G401.6 (cell line): ENCODE measurements around the gene CCDC196.
A peak's percentile ranks its signal among the peaks of the same experiment; 100 is the strongest.

Experiments used
- FAIRE-seq: peaks from 2 replicates; lab custom pipeline; 2012; peaks lifted over from hg19 to GRCh38; lab: Jason Lieb, UNC

The CCDC196 gene

GRCh38 chr14:66485910-66486421 is at the start of gene CCDC196:
CCDC196 (plus strand) TSS chr14:66486371; CDS start chr14:66486503, 132 bp downstream.
- no peak for FAIRE-seq

DNA sequence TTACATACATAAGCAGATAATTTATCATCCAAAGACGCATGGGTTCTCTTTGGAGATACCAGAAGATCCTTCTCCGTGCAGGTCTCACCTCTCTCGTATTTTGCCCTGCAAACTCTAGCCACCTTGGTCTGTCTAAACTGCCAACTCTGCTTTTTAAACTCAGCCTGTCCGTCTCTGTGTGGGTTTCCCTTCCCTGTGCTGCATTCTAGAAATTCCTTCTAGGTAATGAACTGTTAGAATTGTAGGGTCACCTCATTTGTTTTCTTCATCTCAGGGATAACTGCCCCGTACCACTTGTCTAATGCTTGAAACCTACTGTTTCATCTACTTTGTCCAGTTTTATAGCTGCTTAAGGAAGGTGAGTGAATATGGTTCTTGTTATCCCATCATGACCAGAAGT is 45.4 kb upstream of the CCDC196 start:
- FAIRE-seq, result no peak

DNA sequence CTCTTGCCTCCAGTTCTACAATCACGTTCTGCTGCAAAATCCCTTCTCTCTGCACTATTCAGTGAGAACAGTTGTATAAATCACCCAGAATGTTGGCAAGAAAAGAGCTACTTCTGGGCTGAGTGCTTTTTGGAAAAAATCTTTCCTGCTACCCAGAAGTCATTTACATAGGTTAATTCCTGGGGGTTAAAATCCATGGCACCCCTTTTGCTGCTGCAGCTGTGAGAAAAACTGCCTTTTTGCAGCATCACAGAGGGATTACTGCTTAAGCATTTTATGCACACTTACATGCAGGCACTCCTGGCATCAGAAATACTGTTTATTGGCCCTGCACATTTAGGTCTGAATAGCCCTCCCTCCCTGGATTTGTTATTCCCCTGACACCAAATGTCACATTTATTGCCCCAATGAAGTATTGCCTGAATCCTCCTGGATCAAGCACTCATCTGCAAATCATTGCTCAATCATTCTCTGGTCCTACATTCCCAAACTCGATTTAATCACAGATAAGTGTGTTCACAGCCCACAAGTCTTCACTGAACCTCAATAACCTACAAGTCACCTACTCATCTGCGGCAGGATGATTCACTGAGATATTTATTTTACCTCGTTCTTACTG is 43.1 kb upstream of the CCDC196 start:
- FAIRE-seq, result no peak

DNA sequence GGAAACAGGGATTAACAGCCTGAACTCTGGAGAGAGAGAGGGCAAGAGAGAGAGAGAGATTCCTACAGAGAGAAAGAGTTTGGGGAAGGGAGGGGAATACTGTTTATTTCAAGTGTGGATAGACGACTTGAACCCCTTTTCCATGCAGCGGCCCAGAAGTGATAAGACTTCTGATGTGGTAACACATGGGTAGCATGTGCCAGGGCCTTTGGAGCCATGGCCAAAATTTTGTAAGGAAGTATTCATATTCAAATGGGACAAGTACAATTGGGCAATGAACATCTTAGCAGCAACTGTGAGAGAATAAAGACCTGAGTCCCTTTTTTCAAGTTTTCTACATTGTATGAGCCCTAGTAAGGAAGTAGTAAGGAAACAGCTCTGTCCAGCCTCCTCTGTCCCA is 42.4 kb upstream of the CCDC196 start:
- no peak for FAIRE-seq

- FAIRE-seq, result no peak
Observed at GRCh38 chr14:66444271-66444927, 41.8 kb upstream of the CCDC196 start.

DNA sequence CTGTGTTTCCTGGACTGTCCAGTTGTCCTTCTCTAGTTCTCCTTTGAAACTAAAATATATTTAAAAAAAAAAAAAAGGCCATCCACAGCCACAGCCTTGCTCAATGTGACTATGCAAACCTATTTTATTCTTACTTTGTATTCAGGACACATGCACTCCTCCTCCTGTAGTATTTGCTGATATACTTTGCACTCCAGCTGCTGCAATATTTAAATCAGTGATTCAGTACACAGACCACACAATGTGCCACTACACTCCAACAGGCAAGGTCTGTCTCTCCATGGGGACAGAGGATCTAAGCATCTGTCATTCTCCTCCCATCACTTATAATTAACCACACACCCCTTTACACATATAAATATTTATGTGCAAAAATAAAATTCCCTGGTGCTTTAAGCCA is 40.2 kb upstream of the CCDC196 start:
- FAIRE-seq, result no peak

DNA sequence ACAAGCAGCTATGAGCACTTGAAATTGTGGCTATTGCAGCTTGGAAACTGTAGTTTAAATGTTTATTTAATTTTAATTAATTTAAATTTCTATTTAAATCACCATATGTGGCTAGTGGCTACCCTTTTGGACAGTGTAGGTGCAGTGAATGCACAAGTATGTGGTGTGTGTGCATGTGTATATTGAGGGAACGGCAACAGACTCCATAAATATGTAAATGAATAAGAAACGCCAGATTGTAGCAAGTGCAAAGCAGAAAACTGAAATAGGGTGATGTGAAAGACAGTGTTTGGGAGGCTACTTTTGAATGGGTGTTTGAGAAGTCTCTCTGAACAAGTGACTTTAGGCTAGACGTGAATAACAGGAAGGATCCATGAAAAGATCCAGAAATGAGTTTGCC is 32.7 kb upstream of the CCDC196 start:
- FAIRE-seq, result no peak

DNA sequence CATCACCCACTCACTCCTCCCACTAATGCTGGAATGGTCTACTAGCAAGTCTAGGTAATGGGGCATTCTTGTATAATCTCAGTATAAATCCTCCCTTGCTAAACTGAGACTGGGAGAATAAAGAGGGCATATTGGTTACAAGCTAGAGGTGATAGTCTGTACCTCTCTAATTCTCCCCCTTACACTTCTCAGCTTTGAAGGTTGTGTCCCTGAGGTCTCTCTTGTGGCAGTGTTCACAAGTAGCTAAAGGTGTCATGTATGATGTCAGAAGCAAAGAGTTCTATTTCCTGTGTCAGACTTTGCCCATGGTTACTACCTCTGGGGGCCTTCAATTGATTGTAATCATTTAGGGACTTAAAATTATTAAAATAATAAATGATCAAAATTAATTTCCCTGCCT is 26.6 kb upstream of the CCDC196 start:
- FAIRE-seq, result no peak

DNA sequence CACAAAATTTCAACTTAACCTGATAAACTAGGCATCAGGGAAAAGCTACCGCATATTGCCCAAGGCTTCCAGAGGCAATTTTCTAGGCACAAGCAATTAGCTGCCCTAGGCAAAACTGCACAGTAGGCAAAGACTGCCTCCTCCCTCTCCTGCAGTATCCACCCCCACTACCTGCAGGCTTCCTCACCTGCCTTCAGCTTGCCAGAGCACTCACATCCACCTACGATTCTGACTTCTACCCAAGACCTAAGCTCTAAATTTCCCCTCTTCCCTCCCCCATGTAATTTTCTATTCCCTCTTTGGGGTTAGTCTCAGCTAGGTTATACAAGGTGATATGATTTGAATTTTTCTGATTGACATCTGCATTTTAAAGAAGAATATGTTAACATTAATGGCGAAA is 21.9 kb upstream of the CCDC196 start:
- FAIRE-seq, result no peak

- no peak for FAIRE-seq
Observed at GRCh38 chr14:66468778-66469367, 17.3 kb upstream of the CCDC196 start.

DNA sequence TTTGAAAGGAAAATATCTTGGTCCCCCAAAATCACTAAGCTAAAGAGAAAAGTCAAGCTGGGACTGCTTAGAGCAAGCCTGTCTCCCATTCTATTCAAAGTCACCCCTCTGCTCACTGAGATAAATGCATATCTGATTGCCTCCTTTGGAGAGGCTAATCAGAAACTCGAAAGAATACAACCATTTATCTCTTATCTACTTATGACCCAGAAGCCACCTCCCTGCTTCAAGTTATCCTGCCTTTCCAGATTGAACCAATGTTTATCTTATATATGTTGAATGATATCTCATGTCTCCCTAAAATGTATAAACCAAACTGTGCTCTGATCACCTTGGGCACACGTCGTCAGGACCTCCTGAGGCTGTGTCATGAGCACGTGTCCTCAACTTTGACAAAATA is 14.6 kb upstream of the CCDC196 start:
- no peak for FAIRE-seq

DNA sequence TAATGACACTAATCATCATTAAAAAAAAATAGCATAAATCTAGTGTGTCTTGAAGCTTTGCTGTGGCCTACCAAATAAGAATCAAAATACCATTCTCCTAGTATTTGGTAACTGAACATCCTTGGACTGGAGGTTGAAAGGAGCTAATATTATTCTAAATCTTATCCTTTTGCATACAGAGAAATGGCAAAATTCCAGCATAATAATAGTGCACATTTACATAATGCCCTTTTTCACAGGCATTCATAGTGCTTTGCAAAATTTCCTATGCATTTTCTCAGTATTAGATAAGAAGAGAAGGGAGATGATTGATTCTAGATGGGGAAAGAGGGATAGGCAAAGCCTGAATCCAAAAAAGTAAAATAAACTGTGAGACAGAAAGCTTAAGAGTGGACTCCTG is 13.9 kb upstream of the CCDC196 start:
- no peak for FAIRE-seq

- FAIRE-seq, result no peak
Observed at GRCh38 chr14:66473223-66473622, 12.9 kb upstream of the CCDC196 start.

- FAIRE-seq, result no peak
Observed at GRCh38 chr14:66476964-66477363, 9.2 kb upstream of the CCDC196 start.

DNA sequence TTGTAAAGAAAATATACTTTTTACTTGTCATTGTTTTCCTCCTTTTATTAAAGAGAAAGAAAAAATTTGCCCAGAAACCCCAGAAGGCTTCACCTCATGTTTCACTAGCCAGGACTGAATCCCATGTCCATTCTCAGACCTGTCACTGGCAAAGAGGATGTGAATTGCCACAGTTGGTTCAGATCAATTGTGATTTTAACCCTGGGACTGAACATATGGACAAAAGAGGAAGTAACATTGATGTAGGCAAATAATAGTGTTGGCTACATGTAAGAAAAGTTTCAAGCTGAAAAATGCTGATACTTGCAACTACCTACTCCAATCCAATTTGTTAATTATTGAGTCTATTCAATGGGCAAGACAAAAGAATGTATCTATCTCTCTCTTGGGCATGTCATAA is 8.6 kb upstream of the CCDC196 start:
- no peak for FAIRE-seq

- no peak for FAIRE-seq
Observed at GRCh38 chr14:66482873-66483272, 3.3 kb upstream of the CCDC196 start.

DNA sequence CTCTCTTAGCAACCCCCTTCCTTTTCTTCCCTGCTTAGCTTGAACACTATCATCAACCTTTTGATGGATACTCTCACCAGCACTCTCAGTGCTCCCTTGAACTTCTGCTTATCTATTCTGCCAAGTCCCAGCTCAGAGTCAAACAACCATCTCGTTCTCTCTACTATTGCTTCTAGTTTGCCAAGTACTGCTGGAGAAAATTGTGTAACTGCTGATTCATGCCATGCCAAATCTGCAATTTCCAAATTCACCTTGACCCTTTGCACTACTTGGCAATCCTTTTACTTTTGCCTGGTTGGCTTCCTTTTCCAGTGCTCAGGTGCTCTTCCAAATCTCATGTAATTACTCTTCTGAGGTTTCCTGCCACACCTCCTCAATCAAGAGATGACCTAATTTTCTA is 2.8 kb upstream of the CCDC196 start:
- FAIRE-seq, result no peak

DNA sequence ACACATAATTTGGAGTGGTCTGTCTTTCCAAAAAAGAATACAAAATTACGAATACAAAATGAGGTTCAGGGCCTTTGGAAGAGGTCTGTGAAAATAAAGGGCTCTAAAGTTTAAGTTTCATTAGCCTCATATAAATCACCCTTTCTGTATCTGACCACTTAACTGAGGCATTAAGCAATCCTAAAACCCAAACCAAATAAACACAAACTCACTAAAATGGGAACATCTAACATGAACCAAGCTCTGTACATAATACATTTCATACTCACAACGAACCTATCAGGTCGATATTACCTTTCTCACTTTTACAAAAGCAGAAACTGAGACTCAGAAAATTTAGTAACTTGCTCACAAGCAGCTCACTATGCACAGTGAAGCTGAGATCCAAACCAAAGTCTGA is 1.1 kb upstream of the CCDC196 start:
- FAIRE-seq, result no peak

- FAIRE-seq, result no peak
Observed at GRCh38 chr14:66487164-66487563, 993 bp downstream of the CCDC196 start.

DNA sequence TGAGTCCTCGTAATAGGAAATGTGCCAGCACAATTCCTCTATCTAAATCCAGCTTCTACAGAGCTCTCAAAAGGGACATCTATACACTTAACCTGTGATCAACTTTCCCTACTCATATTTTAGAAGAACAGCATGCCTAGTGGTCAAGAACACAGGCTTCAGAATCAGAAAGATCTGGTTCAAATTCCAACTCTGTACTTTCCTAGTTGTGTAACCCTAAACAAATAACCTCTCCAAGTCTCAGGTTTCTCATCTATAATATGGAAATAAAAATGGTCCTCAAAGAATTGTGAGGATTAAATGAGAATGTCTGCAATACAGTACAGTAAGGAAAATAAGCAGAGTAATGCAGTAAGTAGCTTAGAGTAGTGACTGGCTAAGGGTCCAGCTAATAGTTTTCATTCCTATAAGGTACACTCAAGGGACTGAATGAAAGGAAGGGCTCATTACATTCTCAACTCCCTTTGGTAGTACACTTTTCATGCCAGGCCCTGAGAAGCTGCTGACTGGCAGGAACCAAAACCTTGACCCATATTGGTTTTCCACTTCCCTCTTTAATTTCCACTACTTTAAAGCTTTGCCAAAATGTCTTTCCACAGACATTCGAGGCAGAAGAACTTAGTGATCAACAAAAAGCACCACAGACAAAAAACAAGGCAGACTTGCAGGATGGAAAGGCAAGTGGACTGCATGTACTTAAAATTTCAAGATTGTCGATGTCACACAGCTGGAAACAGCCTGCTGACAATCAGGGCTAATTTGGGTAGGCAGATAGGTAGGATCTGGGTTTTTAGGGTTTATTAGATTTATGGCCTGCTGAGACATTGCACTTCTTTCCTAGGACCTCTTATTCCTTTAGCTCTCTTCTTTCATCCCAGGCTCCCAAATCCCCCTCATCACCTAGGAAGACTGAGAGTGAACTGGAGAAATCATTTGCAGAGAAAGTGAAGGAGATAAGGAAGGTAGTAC is 4.3 kb downstream of the CCDC196 start:
- no peak for FAIRE-seq

DNA sequence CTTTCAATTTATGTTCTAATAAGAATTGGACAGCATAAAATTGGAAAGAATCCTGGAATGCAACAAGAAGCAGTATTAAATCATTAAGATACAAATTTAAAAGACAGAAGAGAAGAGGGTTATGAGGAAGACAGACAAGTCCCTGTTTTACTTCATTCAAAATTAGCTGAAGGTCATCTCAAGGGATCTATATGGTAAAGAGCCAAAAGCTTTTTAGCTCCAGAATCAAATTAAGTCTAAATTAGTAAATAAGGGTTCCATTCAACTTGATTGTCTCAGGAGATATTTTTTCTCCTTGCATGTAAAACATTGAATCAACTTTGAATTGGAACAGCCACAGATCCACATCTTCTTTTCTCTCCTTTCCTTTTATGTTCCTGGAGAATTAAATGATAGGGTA is 7.6 kb downstream of the CCDC196 start:
- no peak for FAIRE-seq

DNA sequence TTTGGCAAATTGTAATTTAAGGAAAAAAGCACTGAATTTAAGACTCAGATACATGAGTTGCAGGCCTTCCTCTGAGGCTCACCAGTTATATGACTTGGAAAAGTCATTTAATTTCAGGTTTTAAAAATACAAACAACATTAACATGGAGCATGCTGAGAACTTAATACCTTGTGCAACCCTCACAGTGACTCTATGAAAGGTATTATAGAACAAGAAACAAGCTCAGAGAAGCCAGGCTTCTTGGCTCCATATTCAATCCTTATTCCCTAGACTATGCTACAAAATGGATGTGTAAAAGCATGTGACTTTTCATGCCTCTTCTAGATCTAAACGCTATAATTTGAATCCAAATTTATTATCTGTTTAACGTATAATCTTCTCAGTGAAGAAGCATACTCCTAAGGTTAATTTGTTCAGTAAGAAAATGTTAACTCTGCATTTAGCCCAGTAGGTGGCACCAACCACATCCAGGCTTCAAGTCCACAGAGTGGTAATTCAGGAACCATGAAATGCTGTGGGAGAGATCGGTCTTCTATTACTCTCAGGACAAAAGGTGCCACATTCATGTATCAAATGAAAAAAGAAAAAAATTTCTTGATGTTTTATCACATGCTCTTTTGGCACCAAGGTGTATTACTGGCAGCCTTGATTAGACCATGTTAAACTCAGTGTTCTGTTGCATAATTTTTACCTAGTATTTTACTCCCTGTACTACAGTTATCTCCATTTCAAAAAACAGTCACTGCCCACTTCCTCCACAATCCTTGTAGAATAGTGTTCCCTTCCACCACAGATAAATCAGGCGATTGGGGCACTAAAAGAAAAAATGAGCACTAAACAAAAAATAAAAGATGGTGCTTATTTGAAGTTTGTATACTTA is 9.3 kb downstream of the CCDC196 start:
- FAIRE-seq, result peak; percentile 95
